ENCODE results near the gene CAMK2B. TPM values are rescaled to one million over a fixed set of nuclear protein-coding genes. Genes with fewer than 3 reads are reported as not detected.

Gene CAMK2B
- total and polyA plus RNA-seq, 2 experiments from 2014 or later: not detected

DNA sequence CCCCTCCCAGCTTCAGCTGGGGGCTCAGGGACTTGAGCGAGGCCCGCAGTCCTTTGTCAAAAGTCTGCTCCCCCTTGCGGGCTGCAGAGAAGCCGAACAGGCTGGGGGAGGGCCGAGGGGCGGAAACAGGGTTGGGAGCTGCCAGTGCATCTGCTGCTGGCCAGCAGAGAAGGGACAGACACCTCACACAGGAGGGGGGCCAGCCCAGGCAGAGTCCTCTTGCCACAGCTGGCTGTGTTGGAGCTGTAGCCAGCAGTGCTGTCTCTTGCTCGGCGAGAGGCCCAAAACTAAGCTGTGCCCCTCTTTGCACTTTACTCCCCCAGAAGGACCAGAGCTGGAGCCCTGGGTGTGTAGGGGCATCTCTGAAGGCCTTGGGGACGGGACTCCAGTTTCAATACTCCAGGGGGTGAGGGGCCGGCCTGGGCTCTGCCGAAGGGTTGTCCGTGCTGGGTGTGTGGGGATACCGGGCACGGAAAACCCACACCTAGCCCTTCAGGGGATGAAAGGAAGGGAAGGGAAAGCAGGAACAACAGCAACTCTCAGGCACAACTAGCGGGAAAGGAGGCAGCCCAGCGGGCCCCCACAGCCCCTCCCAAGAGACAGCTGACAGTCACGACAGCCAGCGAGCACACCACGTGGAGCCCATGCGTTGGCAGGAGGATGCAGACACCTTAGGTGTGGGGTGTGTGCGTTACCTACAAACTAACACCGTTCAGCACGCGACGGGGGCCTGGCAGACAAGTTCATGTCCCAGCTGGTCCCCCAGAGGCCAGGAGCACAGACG, 106.8 kb downstream of the CAMK2B start:
- Histone ChIP-seq H3K79me2 (replicated peaks; ENCODE audit: insufficient read depth) (no peaks in the 10 kb centered on the region), H3K4me1 (ENCODE audit: insufficient read depth) (peaks cover 15% of the 10 kb centered on the region), H3K36me3 (ENCODE audit: insufficient read depth) (no peaks in the 10 kb centered on the region), H3F3A (replicated peaks; ENCODE audit: low read depth) (no peaks in the 10 kb centered on the region), H3K27me3 (ENCODE audit: insufficient read depth) (no peaks in the 10 kb centered on the region), H3K27ac (ENCODE audit: low read depth) (no peak overlapping the region), H4K20me1 (replicated peaks; ENCODE audit: insufficient read depth) (no peaks in the 10 kb centered on the region), H3K9me2 (ENCODE audit: insufficient read depth) (no peaks in the 10 kb centered on the region), H3K4me3 (peak overlapping the region; percentile 30; the same call in 1 of the 2 replicates), H3K4me2 (peak overlapping the region; percentile 65), H2AFZ (peak overlapping the region; percentile 88)
- peak; percentile 68 for ATAC-seq
- Mint-ChIP-seq H3K9me3 (no peaks in the 10 kb centered on the region), H3K36me3 (ENCODE audit: low read depth) (no peaks in the 10 kb centered on the region), H3K4me3 (no peak overlapping the region; the same call in 2 of the 3 replicates), H3K27ac (peak overlapping the region; percentile 79), H3K4me1 (peaks cover 41% of the 10 kb centered on the region), H3K27me3 (ENCODE audit: insufficient read depth, low read depth, poor library complexity) (peaks cover 10% of the 10 kb centered on the region)
- DNase-seq (ENCODE audit: low spot score): peak; percentile 84
- TF ChIP-seq, protein P1, sequence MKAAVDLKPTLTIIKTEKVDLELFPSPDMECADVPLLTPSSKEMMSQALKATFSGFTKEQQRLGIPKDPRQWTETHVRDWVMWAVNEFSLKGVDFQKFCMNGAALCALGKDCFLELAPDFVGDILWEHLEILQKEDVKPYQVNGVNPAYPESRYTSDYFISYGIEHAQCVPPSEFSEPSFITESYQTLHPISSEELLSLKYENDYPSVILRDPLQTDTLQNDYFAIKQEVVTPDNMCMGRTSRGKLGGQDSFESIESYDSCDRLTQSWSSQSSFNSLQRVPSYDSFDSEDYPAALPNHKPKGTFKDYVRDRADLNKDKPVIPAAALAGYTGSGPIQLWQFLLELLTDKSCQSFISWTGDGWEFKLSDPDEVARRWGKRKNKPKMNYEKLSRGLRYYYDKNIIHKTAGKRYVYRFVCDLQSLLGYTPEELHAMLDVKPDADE (IDR thresholded peaks at IDR 0.05): no peak
- TF ChIP-seq, protein P2, sequence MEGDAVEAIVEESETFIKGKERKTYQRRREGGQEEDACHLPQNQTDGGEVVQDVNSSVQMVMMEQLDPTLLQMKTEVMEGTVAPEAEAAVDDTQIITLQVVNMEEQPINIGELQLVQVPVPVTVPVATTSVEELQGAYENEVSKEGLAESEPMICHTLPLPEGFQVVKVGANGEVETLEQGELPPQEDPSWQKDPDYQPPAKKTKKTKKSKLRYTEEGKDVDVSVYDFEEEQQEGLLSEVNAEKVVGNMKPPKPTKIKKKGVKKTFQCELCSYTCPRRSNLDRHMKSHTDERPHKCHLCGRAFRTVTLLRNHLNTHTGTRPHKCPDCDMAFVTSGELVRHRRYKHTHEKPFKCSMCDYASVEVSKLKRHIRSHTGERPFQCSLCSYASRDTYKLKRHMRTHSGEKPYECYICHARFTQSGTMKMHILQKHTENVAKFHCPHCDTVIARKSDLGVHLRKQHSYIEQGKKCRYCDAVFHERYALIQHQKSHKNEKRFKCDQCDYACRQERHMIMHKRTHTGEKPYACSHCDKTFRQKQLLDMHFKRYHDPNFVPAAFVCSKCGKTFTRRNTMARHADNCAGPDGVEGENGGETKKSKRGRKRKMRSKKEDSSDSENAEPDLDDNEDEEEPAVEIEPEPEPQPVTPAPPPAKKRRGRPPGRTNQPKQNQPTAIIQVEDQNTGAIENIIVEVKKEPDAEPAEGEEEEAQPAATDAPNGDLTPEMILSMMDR (conservative IDR thresholded peaks at IDR 0.05; ENCODE audit: low read depth in 2 of 2): peak; percentile 21 to 52; a peak in 2 of 4 replicates
- TF ChIP-seq EZH2 (IDR thresholded peaks at IDR 0.05; ENCODE audit: low read depth, unreplicated experiment) (no peak), EZH2phosphoT487 (IDR thresholded peaks at IDR 0.05; ENCODE audit: unreplicated experiment) (no peak), ZNF331 (CRISPR knock-in tag; IDR thresholded peaks at IDR 0.05; ENCODE audit: low read depth) (no peak), CREB1 (CRISPR knock-in tag; IDR thresholded peaks at IDR 0.05; ENCODE audit: low read depth) (no peak), ZNF114 (CRISPR knock-in tag; IDR thresholded peaks at IDR 0.05) (no peak)

DNA sequence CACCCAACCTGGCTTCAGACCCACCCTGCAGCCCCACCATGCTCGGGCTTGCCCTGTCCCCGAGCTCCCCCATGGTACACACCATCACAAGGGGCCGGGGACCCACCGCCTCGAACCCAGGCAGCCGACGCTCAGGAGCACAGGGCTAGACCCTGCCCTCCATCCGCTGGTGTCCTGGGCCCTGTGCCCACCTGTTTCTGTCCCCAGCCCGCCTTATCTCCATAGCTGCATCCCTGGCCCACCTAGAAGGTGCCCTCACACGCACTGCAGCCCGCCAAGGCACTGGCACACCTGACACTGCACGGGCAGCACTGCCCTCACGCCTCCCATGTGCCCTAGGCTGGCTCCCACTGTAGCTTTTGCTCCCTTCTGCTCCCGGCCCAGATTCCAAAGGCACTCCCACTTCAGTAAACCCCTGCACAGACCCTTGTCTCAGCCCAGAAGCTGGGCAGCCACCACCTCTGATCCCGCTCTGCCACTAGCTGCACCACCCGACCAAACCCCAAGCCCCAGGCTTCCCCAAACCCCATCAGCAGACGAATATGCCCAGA, 107.5 kb downstream of the CAMK2B start:
- no peaks in the 10 kb centered on the region for H3K27me3 ChIP-seq (ENCODE audit: insufficient read depth)
- peak overlapping the region; percentile 10; the same call in 1 of the 3 replicates for H3K4me3 Mint-ChIP-seq
- H3K27me3 Mint-ChIP-seq (ENCODE audit: insufficient read depth, low read depth, poor library complexity): peaks cover 8% of the 10 kb centered on the region
- no peaks in the 10 kb centered on the region for H3K36me3 Mint-ChIP-seq (ENCODE audit: low read depth)
- no peak overlapping the region for H3K27ac ChIP-seq (ENCODE audit: low read depth)
- H3K27ac Mint-ChIP-seq: peak overlapping the region; percentile 79
- peak overlapping the region; percentile 30; the same call in 1 of the 2 replicates for H3K4me3 ChIP-seq
- no peaks in the 10 kb centered on the region for H4K20me1 ChIP-seq (replicated peaks; ENCODE audit: insufficient read depth)
- peaks cover 41% of the 10 kb centered on the region for H3K4me1 Mint-ChIP-seq
- peak overlapping the region; percentile 65 for H3K4me2 ChIP-seq
- no peaks in the 10 kb centered on the region for H3F3A ChIP-seq (replicated peaks; ENCODE audit: low read depth)
- peaks cover 15% of the 10 kb centered on the region for H3K4me1 ChIP-seq (ENCODE audit: insufficient read depth)
- H3K36me3 ChIP-seq (ENCODE audit: insufficient read depth): no peaks in the 10 kb centered on the region
- H3K79me2 ChIP-seq (replicated peaks; ENCODE audit: insufficient read depth): no peaks in the 10 kb centered on the region
- peak; percentile 13 for ATAC-seq
- DNase-seq (ENCODE audit: low spot score): no peak
- H3K9me2 ChIP-seq (ENCODE audit: insufficient read depth): no peaks in the 10 kb centered on the region
- H3K9me3 Mint-ChIP-seq: no peaks in the 10 kb centered on the region
- peak overlapping the region; percentile 88 for H2AFZ ChIP-seq
- TF ChIP-seq, protein P1 (IDR thresholded peaks at IDR 0.05): no peak
- TF ChIP-seq JUNB (IDR thresholded peaks at IDR 0.05; ENCODE audit: unreplicated experiment): no peak
- no peak for TF ChIP-seq ZNF331 (CRISPR knock-in tag; IDR thresholded peaks at IDR 0.05; ENCODE audit: low read depth)
- TF ChIP-seq, protein P3, sequence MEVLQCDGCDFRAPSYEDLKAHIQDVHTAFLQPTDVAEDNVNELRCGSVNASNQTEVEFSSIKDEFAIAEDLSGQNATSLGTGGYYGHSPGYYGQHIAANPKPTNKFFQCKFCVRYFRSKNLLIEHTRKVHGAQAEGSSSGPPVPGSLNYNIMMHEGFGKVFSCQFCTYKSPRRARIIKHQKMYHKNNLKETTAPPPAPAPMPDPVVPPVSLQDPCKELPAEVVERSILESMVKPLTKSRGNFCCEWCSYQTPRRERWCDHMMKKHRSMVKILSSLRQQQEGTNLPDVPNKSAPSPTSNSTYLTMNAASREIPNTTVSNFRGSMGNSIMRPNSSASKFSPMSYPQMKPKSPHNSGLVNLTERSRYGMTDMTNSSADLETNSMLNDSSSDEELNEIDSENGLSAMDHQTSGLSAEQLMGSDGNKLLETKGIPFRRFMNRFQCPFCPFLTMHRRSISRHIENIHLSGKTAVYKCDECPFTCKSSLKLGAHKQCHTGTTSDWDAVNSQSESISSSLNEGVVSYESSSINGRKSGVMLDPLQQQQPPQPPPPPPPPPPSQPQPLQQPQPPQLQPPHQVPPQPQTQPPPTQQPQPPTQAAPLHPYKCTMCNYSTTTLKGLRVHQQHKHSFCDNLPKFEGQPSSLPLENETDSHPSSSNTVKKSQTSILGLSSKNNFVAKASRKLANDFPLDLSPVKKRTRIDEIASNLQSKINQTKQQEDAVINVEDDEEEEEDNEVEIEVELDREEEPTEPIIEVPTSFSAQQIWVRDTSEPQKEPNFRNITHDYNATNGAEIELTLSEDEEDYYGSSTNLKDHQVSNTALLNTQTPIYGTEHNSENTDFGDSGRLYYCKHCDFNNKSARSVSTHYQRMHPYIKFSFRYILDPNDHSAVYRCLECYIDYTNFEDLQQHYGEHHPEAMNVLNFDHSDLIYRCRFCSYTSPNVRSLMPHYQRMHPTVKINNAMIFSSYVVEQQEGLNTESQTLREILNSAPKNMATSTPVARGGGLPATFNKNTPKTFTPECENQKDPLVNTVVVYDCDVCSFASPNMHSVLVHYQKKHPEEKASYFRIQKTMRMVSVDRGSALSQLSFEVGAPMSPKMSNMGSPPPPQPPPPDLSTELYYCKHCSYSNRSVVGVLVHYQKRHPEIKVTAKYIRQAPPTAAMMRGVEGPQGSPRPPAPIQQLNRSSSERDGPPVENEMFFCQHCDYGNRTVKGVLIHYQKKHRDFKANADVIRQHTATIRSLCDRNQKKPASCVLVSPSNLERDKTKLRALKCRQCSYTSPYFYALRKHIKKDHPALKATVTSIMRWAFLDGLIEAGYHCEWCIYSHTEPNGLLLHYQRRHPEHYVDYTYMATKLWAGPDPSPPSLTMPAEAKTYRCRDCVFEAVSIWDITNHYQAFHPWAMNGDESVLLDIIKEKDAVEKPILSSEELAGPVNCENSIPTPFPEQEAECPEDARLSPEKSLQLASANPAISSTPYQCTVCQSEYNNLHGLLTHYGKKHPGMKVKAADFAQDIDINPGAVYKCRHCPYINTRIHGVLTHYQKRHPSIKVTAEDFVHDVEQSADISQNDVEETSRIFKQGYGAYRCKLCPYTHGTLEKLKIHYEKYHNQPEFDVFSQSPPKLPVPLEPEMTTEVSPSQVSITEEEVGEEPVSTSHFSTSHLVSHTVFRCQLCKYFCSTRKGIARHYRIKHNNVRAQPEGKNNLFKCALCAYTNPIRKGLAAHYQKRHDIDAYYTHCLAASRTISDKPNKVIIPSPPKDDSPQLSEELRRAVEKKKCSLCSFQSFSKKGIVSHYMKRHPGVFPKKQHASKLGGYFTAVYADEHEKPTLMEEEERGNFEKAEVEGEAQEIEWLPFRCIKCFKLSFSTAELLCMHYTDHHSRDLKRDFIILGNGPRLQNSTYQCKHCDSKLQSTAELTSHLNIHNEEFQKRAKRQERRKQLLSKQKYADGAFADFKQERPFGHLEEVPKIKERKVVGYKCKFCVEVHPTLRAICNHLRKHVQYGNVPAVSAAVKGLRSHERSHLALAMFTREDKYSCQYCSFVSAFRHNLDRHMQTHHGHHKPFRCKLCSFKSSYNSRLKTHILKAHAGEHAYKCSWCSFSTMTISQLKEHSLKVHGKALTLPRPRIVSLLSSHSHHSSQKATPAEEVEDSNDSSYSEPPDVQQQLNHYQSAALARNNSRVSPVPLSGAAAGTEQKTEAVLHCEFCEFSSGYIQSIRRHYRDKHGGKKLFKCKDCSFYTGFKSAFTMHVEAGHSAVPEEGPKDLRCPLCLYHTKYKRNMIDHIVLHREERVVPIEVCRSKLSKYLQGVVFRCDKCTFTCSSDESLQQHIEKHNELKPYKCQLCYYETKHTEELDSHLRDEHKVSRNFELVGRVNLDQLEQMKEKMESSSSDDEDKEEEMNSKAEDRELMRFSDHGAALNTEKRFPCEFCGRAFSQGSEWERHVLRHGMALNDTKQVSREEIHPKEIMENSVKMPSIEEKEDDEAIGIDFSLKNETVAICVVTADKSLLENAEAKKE (CRISPR knock-in tag; IDR thresholded peaks at IDR 0.05): no peak
- no peak for TF ChIP-seq EZH2phosphoT487 (IDR thresholded peaks at IDR 0.05; ENCODE audit: unreplicated experiment)

All from GM23338 (cell line).